ENCODE data around the gene NUDT16L1. TPM values are rescaled to one million over a fixed set of nuclear protein-coding genes. Genes with fewer than 3 reads are reported as not detected.

The NUDT16L1 gene
- total RNA-seq, 1 donor from 2014 or later, result 28.9 TPM

DNA sequence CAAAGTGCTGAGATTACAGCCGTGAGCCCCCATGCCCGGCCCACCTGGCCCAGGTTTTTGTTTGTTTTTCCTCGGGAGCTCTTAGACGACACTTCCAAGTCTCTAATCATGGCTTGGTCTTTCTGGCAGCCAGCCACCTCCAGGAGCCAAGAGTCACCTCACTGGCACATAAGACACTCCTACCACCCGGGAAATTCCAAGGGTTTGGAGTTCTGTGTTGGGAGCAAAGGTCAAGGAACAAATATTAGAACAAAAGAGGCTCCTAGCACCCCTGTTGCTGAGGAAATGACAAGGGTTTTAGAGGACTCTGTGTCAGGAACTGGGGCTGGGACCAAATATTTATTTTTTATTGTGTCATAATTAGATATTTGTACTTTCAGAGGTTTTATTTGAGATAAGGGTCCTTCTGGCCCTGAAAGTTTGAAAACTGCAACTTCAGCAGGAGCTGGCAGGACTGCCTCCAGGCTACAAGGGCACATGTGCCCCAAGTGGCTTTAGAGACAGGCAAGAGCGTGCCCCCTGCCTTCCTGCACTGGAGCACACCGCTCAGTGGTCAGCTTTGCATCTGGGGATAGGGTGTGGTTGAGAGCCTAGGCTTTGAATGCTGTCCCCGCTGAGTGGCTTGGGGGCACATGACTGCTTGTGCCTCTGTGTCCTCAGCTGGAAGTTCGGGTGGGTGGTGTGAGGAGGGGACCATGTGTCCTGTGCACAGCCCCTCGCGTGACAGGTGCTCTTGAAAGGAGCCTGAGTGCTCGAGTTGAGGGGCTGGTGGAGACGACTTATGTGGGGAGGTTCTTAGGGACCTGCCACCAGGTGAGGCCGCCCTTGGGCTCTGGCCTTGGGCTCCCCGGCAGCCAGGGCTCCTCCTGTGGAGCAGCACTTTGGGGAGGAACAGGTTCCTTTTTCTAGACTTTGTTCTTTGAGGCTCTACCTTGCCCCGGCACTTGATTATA lies 39.1 kb upstream of the NUDT16L1 start:
- H3K4me3 Mint-ChIP-seq (ENCODE audit: unreplicated experiment), result no peak overlapping the region
- H3K36me3 Mint-ChIP-seq (ENCODE audit: unreplicated experiment), result peaks cover 26% of the 10 kb centered on the region
- H3K4me1 Mint-ChIP-seq (ENCODE audit: unreplicated experiment), result no peaks in the 10 kb centered on the region
- no peak overlapping the region for H3K27ac Mint-ChIP-seq (ENCODE audit: unreplicated experiment)
- no peaks in the 10 kb centered on the region for H3K27me3 Mint-ChIP-seq (ENCODE audit: unreplicated experiment)
- TF ChIP-seq, protein P1, sequence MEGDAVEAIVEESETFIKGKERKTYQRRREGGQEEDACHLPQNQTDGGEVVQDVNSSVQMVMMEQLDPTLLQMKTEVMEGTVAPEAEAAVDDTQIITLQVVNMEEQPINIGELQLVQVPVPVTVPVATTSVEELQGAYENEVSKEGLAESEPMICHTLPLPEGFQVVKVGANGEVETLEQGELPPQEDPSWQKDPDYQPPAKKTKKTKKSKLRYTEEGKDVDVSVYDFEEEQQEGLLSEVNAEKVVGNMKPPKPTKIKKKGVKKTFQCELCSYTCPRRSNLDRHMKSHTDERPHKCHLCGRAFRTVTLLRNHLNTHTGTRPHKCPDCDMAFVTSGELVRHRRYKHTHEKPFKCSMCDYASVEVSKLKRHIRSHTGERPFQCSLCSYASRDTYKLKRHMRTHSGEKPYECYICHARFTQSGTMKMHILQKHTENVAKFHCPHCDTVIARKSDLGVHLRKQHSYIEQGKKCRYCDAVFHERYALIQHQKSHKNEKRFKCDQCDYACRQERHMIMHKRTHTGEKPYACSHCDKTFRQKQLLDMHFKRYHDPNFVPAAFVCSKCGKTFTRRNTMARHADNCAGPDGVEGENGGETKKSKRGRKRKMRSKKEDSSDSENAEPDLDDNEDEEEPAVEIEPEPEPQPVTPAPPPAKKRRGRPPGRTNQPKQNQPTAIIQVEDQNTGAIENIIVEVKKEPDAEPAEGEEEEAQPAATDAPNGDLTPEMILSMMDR (IDR thresholded peaks at IDR 0.05), result no peak
- no peak for DNase-seq (ENCODE audit: extremely low spot score, unreplicated experiment)
- H3K9me3 Mint-ChIP-seq (ENCODE audit: unreplicated experiment), result no peaks in the 10 kb centered on the region

DNA sequence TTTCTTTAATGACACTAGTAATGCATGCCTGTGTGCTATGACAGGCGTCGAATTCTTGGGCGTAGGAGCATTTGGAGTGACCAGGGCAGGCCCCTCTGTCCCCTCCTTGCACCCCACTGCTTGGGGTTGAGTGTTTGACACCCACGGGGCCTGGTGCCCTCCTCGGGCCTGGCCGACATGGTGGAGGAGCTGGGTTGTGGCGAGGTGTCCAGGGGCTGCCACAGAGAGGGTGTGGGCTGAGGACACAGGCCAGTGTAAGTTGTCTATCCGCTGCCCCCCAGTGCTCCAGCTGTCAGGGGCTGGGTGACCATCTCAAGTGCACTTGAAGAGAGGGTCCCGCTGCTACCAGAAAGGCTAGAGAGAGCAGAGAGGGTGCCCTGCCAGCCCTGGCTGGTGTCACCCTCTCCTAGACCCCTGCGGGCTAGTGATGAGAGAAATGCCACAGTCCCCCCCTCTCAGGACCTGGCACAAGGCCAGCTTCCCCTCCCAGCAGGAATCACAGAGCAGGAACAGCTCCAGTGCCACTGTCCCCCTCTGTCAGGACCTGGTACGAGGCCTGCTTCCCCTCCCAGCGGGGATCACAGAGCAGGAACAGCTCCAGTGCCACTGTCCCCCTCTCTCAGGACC lies 38.3 kb upstream of the NUDT16L1 start:
- no peak for DNase-seq (ENCODE audit: extremely low spot score, unreplicated experiment)
- Mint-ChIP-seq H3K36me3 (ENCODE audit: unreplicated experiment) (peaks cover 26% of the 10 kb centered on the region), H3K9me3 (ENCODE audit: unreplicated experiment) (no peaks in the 10 kb centered on the region), H3K27ac (ENCODE audit: unreplicated experiment) (no peak overlapping the region), H3K4me1 (ENCODE audit: unreplicated experiment) (no peaks in the 10 kb centered on the region), H3K4me3 (ENCODE audit: unreplicated experiment) (no peak overlapping the region), H3K27me3 (ENCODE audit: unreplicated experiment) (no peaks in the 10 kb centered on the region)
- TF ChIP-seq, protein P1 (IDR thresholded peaks at IDR 0.05), result no peak

DNA sequence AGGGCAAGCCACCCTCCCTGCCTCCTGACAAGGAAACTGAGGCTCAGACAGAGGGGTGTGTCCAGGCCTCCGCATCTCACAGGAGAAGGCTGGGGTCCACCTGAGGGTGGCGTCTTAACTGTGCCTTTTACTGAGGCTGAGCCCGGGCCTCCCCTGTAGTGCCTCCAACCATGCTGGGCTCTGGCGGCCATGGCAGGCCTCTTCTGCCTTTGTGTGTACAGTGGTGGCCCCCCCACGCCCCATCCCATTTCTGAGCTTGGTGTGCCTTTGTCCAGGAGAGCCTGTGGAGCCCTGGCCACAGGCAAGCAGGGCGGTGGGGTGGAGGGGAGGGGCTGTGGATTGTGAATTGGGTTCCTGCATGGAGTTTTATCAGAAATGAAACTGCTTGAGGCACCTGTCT lies 37.6 kb upstream of the NUDT16L1 start:
- H3K9me3 Mint-ChIP-seq (ENCODE audit: unreplicated experiment), result no peaks in the 10 kb centered on the region
- H3K27me3 Mint-ChIP-seq (ENCODE audit: unreplicated experiment), result no peaks in the 10 kb centered on the region
- peaks cover 22% of the 10 kb centered on the region for H3K36me3 Mint-ChIP-seq (ENCODE audit: unreplicated experiment)
- TF ChIP-seq, protein P1 (IDR thresholded peaks at IDR 0.05), result no peak
- no peak overlapping the region for H3K27ac Mint-ChIP-seq (ENCODE audit: unreplicated experiment)
- H3K4me1 Mint-ChIP-seq (ENCODE audit: unreplicated experiment), result no peaks in the 10 kb centered on the region
- DNase-seq (ENCODE audit: extremely low spot score, unreplicated experiment), result no peak
- H3K4me3 Mint-ChIP-seq (ENCODE audit: unreplicated experiment), result no peak overlapping the region

DNA sequence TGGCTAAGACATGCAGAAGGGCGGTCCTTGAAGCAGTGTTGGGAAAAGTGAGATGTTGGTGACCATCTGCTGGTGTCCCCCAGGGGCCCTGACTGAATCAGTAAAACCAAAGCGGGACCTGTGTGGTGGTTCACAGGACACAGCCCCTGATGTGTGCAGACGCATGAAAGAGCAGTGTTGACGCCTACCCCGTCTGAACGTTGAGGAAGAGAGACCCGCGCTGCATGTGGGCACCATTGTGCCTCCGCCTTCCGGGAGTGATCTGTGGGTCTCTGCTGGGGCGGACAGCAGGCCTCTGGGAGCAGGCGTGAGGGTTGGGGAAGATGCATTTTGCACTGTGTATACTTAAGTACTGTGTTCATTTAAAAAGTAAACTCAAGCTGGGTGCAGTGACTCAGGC lies 37.1 kb upstream of the NUDT16L1 start:
- no peak for DNase-seq (ENCODE audit: extremely low spot score, unreplicated experiment)
- TF ChIP-seq, protein P1 (IDR thresholded peaks at IDR 0.05), result no peak
- Mint-ChIP-seq H3K27me3 (ENCODE audit: unreplicated experiment) (no peaks in the 10 kb centered on the region), H3K9me3 (ENCODE audit: unreplicated experiment) (no peaks in the 10 kb centered on the region), H3K4me1 (ENCODE audit: unreplicated experiment) (peaks cover 1% of the 10 kb centered on the region), H3K4me3 (ENCODE audit: unreplicated experiment) (no peak overlapping the region), H3K36me3 (ENCODE audit: unreplicated experiment) (peaks cover 18% of the 10 kb centered on the region), H3K27ac (ENCODE audit: unreplicated experiment) (no peak overlapping the region)

Measured in osteocyte (in vitro differentiated cells).